GM23338 (cell line): ENCODE data around the gene TRABD. TPM values are rescaled to one million over a fixed set of nuclear protein-coding genes. Genes with fewer than 3 reads are reported as not detected.

Source experiments
- ATAC-seq: fragments of 200-7000 bp; cut with Tn5 transposase; 3 replicates; pipeline ENCODE4 v1.9.1; 2020
- DNase-seq: peaks from one replicate; pipeline ENCODE4 v3.0.0-alpha.2; 2015; ENCODE audit warnings: low spot score
- H2AFZ ChIP-seq: fragments of 200-600 bp; sonication (generic); 2 replicates; pipeline ENCODE4 v1.8.0; 2016; ENCODE audit warnings: antibody characterized with exemption, mild to moderate bottlenecking, moderate library complexity
- H3F3A ChIP-seq: fragments of 200-600 bp; sonication (generic); replicated peaks from 2 replicates; pipeline ENCODE4 v1.8.0; 2017; ENCODE audit warnings: antibody characterized with exemption, mixed run types, low read depth
- H3K27ac ChIP-seq: fragments of 200-600 bp; sonication (generic); 2 replicates; pipeline ENCODE4 v1.6.1; 2016; ENCODE audit warnings: low read depth
- H3K27me3 ChIP-seq: fragments of 200-600 bp; sonication (generic); 2 replicates; pipeline ENCODE4 v1.8.0; 2016; ENCODE audit warnings: mild to moderate bottlenecking, mixed run types, moderate library complexity; ENCODE audit not compliant: insufficient read depth
- H3K36me3 ChIP-seq: fragments of 200-600 bp; sonication (generic); 2 replicates; pipeline ENCODE4 v1.8.0; 2016; ENCODE audit warnings: mild to moderate bottlenecking; ENCODE audit not compliant: insufficient read depth
- H3K4me1 ChIP-seq: fragments of 200-600 bp; sonication (generic); 2 replicates; pipeline ENCODE4 v1.8.0; 2016; ENCODE audit warnings: mild to moderate bottlenecking, moderate library complexity; ENCODE audit not compliant: insufficient read depth
- H3K4me2 ChIP-seq: fragments of 200-600 bp; sonication (generic); 2 replicates; pipeline ENCODE4 v1.7.1; 2017; ENCODE audit warnings: mixed run types
- H3K4me3 ChIP-seq: fragments of 200-600 bp; sonication (generic); 2 replicates; pipeline ENCODE4 v1.6.1; 2016; ENCODE audit warnings: mixed run types
- H3K79me2 ChIP-seq: fragments of 200-600 bp; sonication (generic); replicated peaks from 2 replicates; pipeline ENCODE4 v1.8.0; 2017; ENCODE audit warnings: mild to moderate bottlenecking; ENCODE audit not compliant: insufficient read depth
- H3K9me2 ChIP-seq: fragments of 200-600 bp; sonication (generic); 2 replicates; pipeline ENCODE4 v1.8.0; 2017; ENCODE audit not compliant: insufficient read depth
- H4K20me1 ChIP-seq: fragments of 200-600 bp; sonication (generic); replicated peaks from 2 replicates; pipeline ENCODE4 v1.8.0; 2017; ENCODE audit warnings: mild to moderate bottlenecking; ENCODE audit not compliant: insufficient read depth
- H3K27ac Mint-ChIP-seq: 2 replicates; pipeline ENCODE4 v1.8.0; 2020; ENCODE audit warnings: inconsistent platforms, mild to moderate bottlenecking, moderate library complexity, mixed read lengths
- H3K27me3 Mint-ChIP-seq: 3 replicates; pipeline ENCODE4 v1.8.0; 2022; ENCODE audit warnings: low read depth, mild to moderate bottlenecking, moderate library complexity, mixed read lengths, inconsistent platforms; ENCODE audit not compliant: insufficient read depth, poor library complexity
- H3K36me3 Mint-ChIP-seq: 3 replicates; pipeline ENCODE4 v1.8.0; 2021; ENCODE audit warnings: low read depth, mild to moderate bottlenecking, inconsistent platforms, moderate library complexity, mixed read lengths
- H3K4me1 Mint-ChIP-seq: 3 replicates; pipeline ENCODE4 v1.8.0; 2020; ENCODE audit warnings: mild to moderate bottlenecking, inconsistent platforms, mixed read lengths
- H3K4me3 Mint-ChIP-seq: 3 replicates; pipeline ENCODE4 v1.8.0; 2021; ENCODE audit warnings: moderate library complexity, mild to moderate bottlenecking, inconsistent platforms, mixed read lengths
- H3K9me3 Mint-ChIP-seq: 3 replicates; pipeline ENCODE4 v1.8.0; 2020; ENCODE audit warnings: moderate library complexity, mild to moderate bottlenecking, inconsistent platforms, mixed read lengths
- CREB1 ChIP-seq: fragments of 250-450 bp; sonication (Bioruptor Pico); IDR thresholded peaks from 2 replicates; pipeline ENCODE4 v1.5.0; 2020; ENCODE audit warnings: low read depth, mild to moderate bottlenecking, moderate library complexity
- EZH2phosphoT487 ChIP-seq: fragments of 200-600 bp; sonication (generic); IDR thresholded peaks from one replicate; pipeline ENCODE4 v1.8.1; 2018; ENCODE audit warnings: antibody characterized with exemption; ENCODE audit not compliant: unreplicated experiment
- NANOG ChIP-seq: IDR thresholded peaks from 2 replicates; pipeline ENCODE4 v1.6.1; 2016; ENCODE audit warnings: antibody characterized with exemption, borderline replicate concordance
- POLR2AphosphoS5 ChIP-seq: IDR thresholded peaks from 2 replicates; pipeline ENCODE4 v1.6.1; 2016; ENCODE audit warnings: antibody characterized with exemption, low read depth
- STAT1 ChIP-seq: IDR thresholded peaks from one replicate; pipeline ENCODE4 v1.6.1; 2016; ENCODE audit warnings: antibody characterized with exemption; ENCODE audit not compliant: unreplicated experiment
- polyA plus RNA-seq: library from polyadenylated mRNA; unstranded; fragments of >200 nt; fragmentation: Nextera tagmentation; extraction: Ambion mirVana; gene quantifications from 2 replicates; pipeline ENCODE4 v1.2.1, GENCODE V29; 2016
- total RNA-seq: library from RNA; depleted of rRNA; stranded (reverse); fragments of >200 nt; shearing (Covaris generic); gene quantifications from 2 replicates; pipeline ENCODE4 v1.2.3, GENCODE V29; 2014
- TF ChIP-seq, protein P1 (sequence below): IDR thresholded peaks from one replicate; pipeline ENCODE4 v1.6.1; 2018; ENCODE audit warnings: antibody characterized with exemption; ENCODE audit not compliant: unreplicated experiment
- TF ChIP-seq, protein P2 (sequence below): IDR thresholded peaks from 2 replicates; pipeline ENCODE4 v1.6.1; 2016; ENCODE audit warnings: antibody characterized with exemption
- TF ChIP-seq, protein P3 (sequence below), 2 experiments: fragments of 200-600 bp in 1 of 2; sonication (generic) in 1 of 2; conservative IDR thresholded peaks; 2 replicates each; pipeline versions ENCODE4 v1.5.1 to v1.6.1; 2016 to 2017; ENCODE audit warnings: antibody characterized with exemption in 2 of 2, low read depth in 2 of 2, mild to moderate bottlenecking in 2 of 2, moderate library complexity in 1 of 2

The TRABD gene
- total and polyA plus RNA-seq, 2 experiments from 2014 or later = 44.1 to 66.1 TPM

DNA sequence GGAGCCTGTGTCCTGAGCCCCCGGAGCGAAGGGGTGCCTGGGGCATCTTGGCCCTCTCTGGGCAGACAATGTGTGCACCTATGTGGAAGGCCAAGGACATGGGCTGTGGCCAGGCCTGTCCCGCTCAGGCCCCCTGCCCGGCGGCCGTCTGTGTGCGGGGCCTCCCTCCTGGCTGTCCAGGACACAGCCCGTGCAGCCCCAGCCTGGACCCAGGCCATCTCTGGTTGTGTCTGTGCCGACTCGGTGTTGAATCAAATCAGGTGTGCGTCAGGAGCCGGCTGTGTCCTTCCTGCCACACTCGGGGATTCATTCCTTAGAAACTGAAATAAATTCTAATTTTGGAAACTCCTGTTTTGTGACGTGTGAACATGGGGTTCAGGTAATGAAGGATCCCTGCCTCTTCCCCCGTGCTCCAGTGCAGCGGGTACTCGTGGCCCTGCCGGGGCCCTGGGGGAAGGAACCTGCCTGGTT is 13.6 kb downstream of the TRABD start:
- Histone ChIP-seq H3K4me2 (peak overlapping the region; percentile 87), H3K27ac (no peak overlapping the region; the same call in 1 of the 2 replicates), H3K4me3 (peak overlapping the region; percentile 72), H3F3A (peaks cover 14% of the 10 kb centered on the region), H3K36me3 (no peaks in the 10 kb centered on the region; the same call in 1 of the 2 replicates), H3K79me2 (peaks cover 21% of the 10 kb centered on the region), H3K4me1 (peaks cover 8% of the 10 kb centered on the region; the same call in 1 of the 2 replicates), H3K27me3 (peaks cover 9% of the 10 kb centered on the region; the same call in 1 of the 2 replicates), H3K9me2 (no peaks in the 10 kb centered on the region), H4K20me1 (peaks cover 17% of the 10 kb centered on the region), H2AFZ (no peak overlapping the region)
- TF ChIP-seq STAT1 = no peak
- no peak for TF ChIP-seq EZH2phosphoT487
- TF ChIP-seq NANOG = no peak
- TF ChIP-seq, protein P1, sequence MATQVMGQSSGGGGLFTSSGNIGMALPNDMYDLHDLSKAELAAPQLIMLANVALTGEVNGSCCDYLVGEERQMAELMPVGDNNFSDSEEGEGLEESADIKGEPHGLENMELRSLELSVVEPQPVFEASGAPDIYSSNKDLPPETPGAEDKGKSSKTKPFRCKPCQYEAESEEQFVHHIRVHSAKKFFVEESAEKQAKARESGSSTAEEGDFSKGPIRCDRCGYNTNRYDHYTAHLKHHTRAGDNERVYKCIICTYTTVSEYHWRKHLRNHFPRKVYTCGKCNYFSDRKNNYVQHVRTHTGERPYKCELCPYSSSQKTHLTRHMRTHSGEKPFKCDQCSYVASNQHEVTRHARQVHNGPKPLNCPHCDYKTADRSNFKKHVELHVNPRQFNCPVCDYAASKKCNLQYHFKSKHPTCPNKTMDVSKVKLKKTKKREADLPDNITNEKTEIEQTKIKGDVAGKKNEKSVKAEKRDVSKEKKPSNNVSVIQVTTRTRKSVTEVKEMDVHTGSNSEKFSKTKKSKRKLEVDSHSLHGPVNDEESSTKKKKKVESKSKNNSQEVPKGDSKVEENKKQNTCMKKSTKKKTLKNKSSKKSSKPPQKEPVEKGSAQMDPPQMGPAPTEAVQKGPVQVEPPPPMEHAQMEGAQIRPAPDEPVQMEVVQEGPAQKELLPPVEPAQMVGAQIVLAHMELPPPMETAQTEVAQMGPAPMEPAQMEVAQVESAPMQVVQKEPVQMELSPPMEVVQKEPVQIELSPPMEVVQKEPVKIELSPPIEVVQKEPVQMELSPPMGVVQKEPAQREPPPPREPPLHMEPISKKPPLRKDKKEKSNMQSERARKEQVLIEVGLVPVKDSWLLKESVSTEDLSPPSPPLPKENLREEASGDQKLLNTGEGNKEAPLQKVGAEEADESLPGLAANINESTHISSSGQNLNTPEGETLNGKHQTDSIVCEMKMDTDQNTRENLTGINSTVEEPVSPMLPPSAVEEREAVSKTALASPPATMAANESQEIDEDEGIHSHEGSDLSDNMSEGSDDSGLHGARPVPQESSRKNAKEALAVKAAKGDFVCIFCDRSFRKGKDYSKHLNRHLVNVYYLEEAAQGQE = no peak
- H3K4me1 Mint-ChIP-seq = peaks cover 12% of the 10 kb centered on the region
- H3K27me3 Mint-ChIP-seq = peaks cover 8% of the 10 kb centered on the region
- H3K27ac Mint-ChIP-seq = no peak overlapping the region
- ATAC-seq = no peak; the same call in 2 of the 3 replicates
- peaks cover 20% of the 10 kb centered on the region for H3K36me3 Mint-ChIP-seq
- H3K4me3 Mint-ChIP-seq = peak overlapping the region; percentile 69
- H3K9me3 Mint-ChIP-seq = peaks cover 6% of the 10 kb centered on the region; the same call in 1 of the 3 replicates
- DNase-seq = no peak

DNA sequence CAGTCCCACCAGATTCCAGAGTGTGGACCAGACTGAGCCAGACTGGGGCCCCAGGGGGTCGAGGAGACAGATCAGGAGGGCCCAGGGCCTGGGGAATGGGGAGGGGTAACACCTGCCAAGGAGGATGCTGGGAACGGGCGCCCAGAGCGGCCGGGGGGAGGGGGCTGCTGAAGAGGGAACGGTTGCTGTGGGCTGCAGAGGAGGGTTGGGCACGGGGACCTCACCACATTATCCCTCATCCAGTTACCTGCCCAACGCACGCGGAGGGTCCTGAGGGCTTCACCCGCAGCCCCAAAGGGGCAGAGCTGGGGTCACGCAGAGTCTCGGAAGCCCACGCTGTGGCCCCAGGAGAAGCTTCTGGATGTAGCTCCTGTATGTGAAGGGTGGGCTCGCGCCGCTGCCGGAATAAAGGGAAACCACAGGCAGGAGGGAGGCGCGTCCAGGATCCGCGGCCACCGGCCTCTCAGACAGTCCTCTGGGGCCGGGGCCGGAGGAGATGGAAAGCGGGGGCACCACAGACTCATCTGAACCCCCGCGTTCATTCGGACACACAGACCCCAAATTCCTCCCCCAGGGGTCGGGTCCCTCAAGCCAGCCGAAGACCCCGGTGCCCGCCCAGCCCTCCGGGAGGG is 14.2 kb downstream of the TRABD start:
- Histone ChIP-seq H3F3A (peaks cover 14% of the 10 kb centered on the region), H3K79me2 (peaks cover 21% of the 10 kb centered on the region), H3K4me1 (peaks cover 8% of the 10 kb centered on the region; the same call in 1 of the 2 replicates), H3K27ac (no peak overlapping the region), H3K4me2 (peak overlapping the region; percentile 87), H3K4me3 (peak overlapping the region; percentile 72), H4K20me1 (peaks cover 13% of the 10 kb centered on the region), H3K27me3 (peaks cover 9% of the 10 kb centered on the region; the same call in 1 of the 2 replicates), H3K9me2 (no peaks in the 10 kb centered on the region), H2AFZ (peak overlapping the region; percentile 43; the same call in 1 of the 2 replicates), H3K36me3 (no peaks in the 10 kb centered on the region; the same call in 1 of the 2 replicates)
- peaks cover 8% of the 10 kb centered on the region for H3K27me3 Mint-ChIP-seq
- no peak overlapping the region for H3K27ac Mint-ChIP-seq
- TF ChIP-seq, protein P2, sequence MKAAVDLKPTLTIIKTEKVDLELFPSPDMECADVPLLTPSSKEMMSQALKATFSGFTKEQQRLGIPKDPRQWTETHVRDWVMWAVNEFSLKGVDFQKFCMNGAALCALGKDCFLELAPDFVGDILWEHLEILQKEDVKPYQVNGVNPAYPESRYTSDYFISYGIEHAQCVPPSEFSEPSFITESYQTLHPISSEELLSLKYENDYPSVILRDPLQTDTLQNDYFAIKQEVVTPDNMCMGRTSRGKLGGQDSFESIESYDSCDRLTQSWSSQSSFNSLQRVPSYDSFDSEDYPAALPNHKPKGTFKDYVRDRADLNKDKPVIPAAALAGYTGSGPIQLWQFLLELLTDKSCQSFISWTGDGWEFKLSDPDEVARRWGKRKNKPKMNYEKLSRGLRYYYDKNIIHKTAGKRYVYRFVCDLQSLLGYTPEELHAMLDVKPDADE = no peak
- no peak for TF ChIP-seq CREB1 (CRISPR knock-in tag)
- peak; percentile 51 for TF ChIP-seq POLR2AphosphoS5
- TF ChIP-seq, protein P3, sequence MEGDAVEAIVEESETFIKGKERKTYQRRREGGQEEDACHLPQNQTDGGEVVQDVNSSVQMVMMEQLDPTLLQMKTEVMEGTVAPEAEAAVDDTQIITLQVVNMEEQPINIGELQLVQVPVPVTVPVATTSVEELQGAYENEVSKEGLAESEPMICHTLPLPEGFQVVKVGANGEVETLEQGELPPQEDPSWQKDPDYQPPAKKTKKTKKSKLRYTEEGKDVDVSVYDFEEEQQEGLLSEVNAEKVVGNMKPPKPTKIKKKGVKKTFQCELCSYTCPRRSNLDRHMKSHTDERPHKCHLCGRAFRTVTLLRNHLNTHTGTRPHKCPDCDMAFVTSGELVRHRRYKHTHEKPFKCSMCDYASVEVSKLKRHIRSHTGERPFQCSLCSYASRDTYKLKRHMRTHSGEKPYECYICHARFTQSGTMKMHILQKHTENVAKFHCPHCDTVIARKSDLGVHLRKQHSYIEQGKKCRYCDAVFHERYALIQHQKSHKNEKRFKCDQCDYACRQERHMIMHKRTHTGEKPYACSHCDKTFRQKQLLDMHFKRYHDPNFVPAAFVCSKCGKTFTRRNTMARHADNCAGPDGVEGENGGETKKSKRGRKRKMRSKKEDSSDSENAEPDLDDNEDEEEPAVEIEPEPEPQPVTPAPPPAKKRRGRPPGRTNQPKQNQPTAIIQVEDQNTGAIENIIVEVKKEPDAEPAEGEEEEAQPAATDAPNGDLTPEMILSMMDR (conservative IDR thresholded peaks at IDR 0.05; ENCODE audit: low read depth in 2 of 2) = no peak
- TF ChIP-seq STAT1 = no peak
- TF ChIP-seq, protein P1 = no peak
- DNase-seq (peak; percentile 81), ATAC-seq (peak; percentile 69)
- H3K36me3 Mint-ChIP-seq = peaks cover 22% of the 10 kb centered on the region
- H3K4me3 Mint-ChIP-seq = peak overlapping the region; percentile 69
- H3K4me1 Mint-ChIP-seq = peaks cover 12% of the 10 kb centered on the region
- H3K9me3 Mint-ChIP-seq = peaks cover 6% of the 10 kb centered on the region; the same call in 2 of the 3 replicates
